ENCODE measurements around the gene RBM18.

RBM18 gene

GRCh38 chr9:122212473-122213004, 52.1 kb downstream of the RBM18 start:
- Mint-ChIP-seq H3K36me3 (ENCODE audit: low read depth) (no peaks in the 10 kb centered on the region), H3K4me3 (peak overlapping the region; percentile 52), H3K27ac (no peak overlapping the region), H3K9me3 (no peaks in the 10 kb centered on the region), H3K4me1 (ENCODE audit: low read depth) (peaks cover 4% of the 10 kb centered on the region), H3K27me3 (ENCODE audit: low read depth) (peaks cover 63% of the 10 kb centered on the region)

GRCh38 chr9:122209451-122209850, 55.2 kb downstream of the RBM18 start:
- H3K4me1 Mint-ChIP-seq (ENCODE audit: low read depth): peaks cover 2% of the 10 kb centered on the region
- H3K36me3 Mint-ChIP-seq (ENCODE audit: low read depth): no peaks in the 10 kb centered on the region
- no peaks in the 10 kb centered on the region for H3K9me3 Mint-ChIP-seq
- H3K27ac Mint-ChIP-seq: no peak overlapping the region
- H3K4me3 Mint-ChIP-seq: no peak overlapping the region
- H3K27me3 Mint-ChIP-seq (ENCODE audit: low read depth): peaks cover 34% of the 10 kb centered on the region

- H3K4me3 Mint-ChIP-seq: no peak overlapping the region
- H3K36me3 Mint-ChIP-seq (ENCODE audit: low read depth): no peaks in the 10 kb centered on the region
- H3K9me3 Mint-ChIP-seq: no peaks in the 10 kb centered on the region
- no peak overlapping the region for H3K27ac Mint-ChIP-seq
- H3K27me3 Mint-ChIP-seq (ENCODE audit: low read depth): peaks cover 16% of the 10 kb centered on the region
- no peaks in the 10 kb centered on the region for H3K4me1 Mint-ChIP-seq (ENCODE audit: low read depth)
Observed at GRCh38 chr9:122207096-122207495, 57.5 kb downstream of the RBM18 start.

- no peak overlapping the region for H3K27ac Mint-ChIP-seq
- no peaks in the 10 kb centered on the region for H3K4me1 Mint-ChIP-seq (ENCODE audit: low read depth)
- no peaks in the 10 kb centered on the region for H3K9me3 Mint-ChIP-seq
- no peaks in the 10 kb centered on the region for H3K36me3 Mint-ChIP-seq (ENCODE audit: low read depth)
- no peak overlapping the region for H3K4me3 Mint-ChIP-seq
- peaks cover 9% of the 10 kb centered on the region for H3K27me3 Mint-ChIP-seq (ENCODE audit: low read depth)
Observed at GRCh38 chr9:122206118-122207046, 58.3 kb downstream of the RBM18 start.

- Mint-ChIP-seq H3K9me3 (no peaks in the 10 kb centered on the region), H3K36me3 (ENCODE audit: low read depth) (no peaks in the 10 kb centered on the region), H3K27ac (no peak overlapping the region), H3K27me3 (ENCODE audit: low read depth) (peaks cover 4% of the 10 kb centered on the region), H3K4me3 (no peak overlapping the region), H3K4me1 (ENCODE audit: low read depth) (no peaks in the 10 kb centered on the region)
Observed at GRCh38 chr9:122205176-122205575, 59.5 kb downstream of the RBM18 start.

GRCh38 chr9:122204491-122204890, 60.1 kb downstream of the RBM18 start:
- no peak overlapping the region for H3K27ac Mint-ChIP-seq
- no peaks in the 10 kb centered on the region for H3K36me3 Mint-ChIP-seq (ENCODE audit: low read depth)
- H3K4me3 Mint-ChIP-seq: no peak overlapping the region
- H3K9me3 Mint-ChIP-seq: no peaks in the 10 kb centered on the region
- no peaks in the 10 kb centered on the region for H3K4me1 Mint-ChIP-seq (ENCODE audit: low read depth)
- peaks cover 3% of the 10 kb centered on the region for H3K27me3 Mint-ChIP-seq (ENCODE audit: low read depth)

- Mint-ChIP-seq H3K27me3 (ENCODE audit: low read depth) (peaks cover 3% of the 10 kb centered on the region), H3K4me1 (ENCODE audit: low read depth) (no peaks in the 10 kb centered on the region), H3K4me3 (no peak overlapping the region), H3K36me3 (ENCODE audit: low read depth) (no peaks in the 10 kb centered on the region), H3K27ac (no peak overlapping the region), H3K9me3 (no peaks in the 10 kb centered on the region)
Observed at GRCh38 chr9:122204055-122204454, 60.6 kb downstream of the RBM18 start.

- no peaks in the 10 kb centered on the region for H3K9me3 Mint-ChIP-seq
- H3K4me3 Mint-ChIP-seq: no peak overlapping the region
- no peaks in the 10 kb centered on the region for H3K36me3 Mint-ChIP-seq (ENCODE audit: low read depth)
- peaks cover 1% of the 10 kb centered on the region for H3K27me3 Mint-ChIP-seq (ENCODE audit: low read depth)
- H3K4me1 Mint-ChIP-seq (ENCODE audit: low read depth): no peaks in the 10 kb centered on the region
- no peak overlapping the region for H3K27ac Mint-ChIP-seq
Observed at GRCh38 chr9:122202111-122202510, 62.5 kb downstream of the RBM18 start.

- Mint-ChIP-seq H3K9me3 (no peaks in the 10 kb centered on the region), H3K4me3 (no peak overlapping the region), H3K36me3 (ENCODE audit: low read depth) (no peaks in the 10 kb centered on the region), H3K27ac (no peak overlapping the region), H3K4me1 (ENCODE audit: low read depth) (no peaks in the 10 kb centered on the region), H3K27me3 (ENCODE audit: low read depth) (peaks cover 5% of the 10 kb centered on the region)
Observed at GRCh38 chr9:122201641-122202040, 63.0 kb downstream of the RBM18 start.

- no peaks in the 10 kb centered on the region for H3K4me1 Mint-ChIP-seq (ENCODE audit: low read depth)
- H3K4me3 Mint-ChIP-seq: no peak overlapping the region
- no peaks in the 10 kb centered on the region for H3K36me3 Mint-ChIP-seq (ENCODE audit: low read depth)
- no peaks in the 10 kb centered on the region for H3K9me3 Mint-ChIP-seq
- no peak overlapping the region for H3K27ac Mint-ChIP-seq
- peaks cover 5% of the 10 kb centered on the region for H3K27me3 Mint-ChIP-seq (ENCODE audit: low read depth)
Observed at GRCh38 chr9:122200960-122201595, 63.6 kb downstream of the RBM18 start.

GRCh38 chr9:122197882-122198281, 66.8 kb downstream of the RBM18 start:
- Mint-ChIP-seq H3K4me1 (ENCODE audit: low read depth) (no peaks in the 10 kb centered on the region), H3K9me3 (no peaks in the 10 kb centered on the region), H3K36me3 (ENCODE audit: low read depth) (no peaks in the 10 kb centered on the region), H3K27ac (no peak overlapping the region), H3K27me3 (ENCODE audit: low read depth) (peaks cover 5% of the 10 kb centered on the region), H3K4me3 (no peak overlapping the region)

GRCh38 chr9:122197426-122197825, 67.2 kb downstream of the RBM18 start:
- no peak overlapping the region for H3K4me3 Mint-ChIP-seq
- no peaks in the 10 kb centered on the region for H3K36me3 Mint-ChIP-seq (ENCODE audit: low read depth)
- H3K9me3 Mint-ChIP-seq: no peaks in the 10 kb centered on the region
- no peaks in the 10 kb centered on the region for H3K4me1 Mint-ChIP-seq (ENCODE audit: low read depth)
- peaks cover 5% of the 10 kb centered on the region for H3K27me3 Mint-ChIP-seq (ENCODE audit: low read depth)
- no peak overlapping the region for H3K27ac Mint-ChIP-seq

- Mint-ChIP-seq H3K27me3 (ENCODE audit: low read depth) (peaks cover 5% of the 10 kb centered on the region), H3K27ac (no peak overlapping the region), H3K36me3 (ENCODE audit: low read depth) (no peaks in the 10 kb centered on the region), H3K4me1 (ENCODE audit: low read depth) (no peaks in the 10 kb centered on the region), H3K9me3 (no peaks in the 10 kb centered on the region), H3K4me3 (no peak overlapping the region)
Observed at GRCh38 chr9:122195875-122196274, 68.8 kb downstream of the RBM18 start.

- H3K4me1 Mint-ChIP-seq (ENCODE audit: low read depth): no peaks in the 10 kb centered on the region
- H3K4me3 Mint-ChIP-seq: no peak overlapping the region
- H3K27ac Mint-ChIP-seq: no peak overlapping the region
- H3K9me3 Mint-ChIP-seq: no peaks in the 10 kb centered on the region
- peaks cover 5% of the 10 kb centered on the region for H3K27me3 Mint-ChIP-seq (ENCODE audit: low read depth)
- H3K36me3 Mint-ChIP-seq (ENCODE audit: low read depth): no peaks in the 10 kb centered on the region
Observed at GRCh38 chr9:122193651-122194050, 71.0 kb downstream of the RBM18 start.

Data from T-helper 1 cell treated with Interleukin-12 subunit alpha and Interleukin-12 subunit beta and Interleukin-4 antibody, amounts not matched to agents 30 μg/mL and 1 μg/mL, for 36 hours (primary cell).